H9 (cell line): Measurements from ENCODE around the gene KRT71. TPM values are rescaled to one million over a fixed set of nuclear protein-coding genes. Genes with fewer than 3 reads are reported as not detected.

Experiments used
- DNase-seq: peaks from one replicate; pipeline ENCODE4 v3.0.0-alpha.2; 2017
- H2AFZ ChIP-seq: one replicate; pipeline ENCODE4 v1.6.1; 2013; ENCODE audit warnings: mild to moderate bottlenecking, low read length, control low read depth, moderate library complexity
- H2AK5ac ChIP-seq: 2 replicates; pipeline ENCODE4 v1.6.1; 2013; ENCODE audit warnings: low read length, control low read depth, mixed read lengths; ENCODE audit not compliant: insufficient read length
- H2BK120ac ChIP-seq: one replicate; pipeline ENCODE4 v1.6.1; 2013; ENCODE audit warnings: low read depth, mild to moderate bottlenecking, low read length, control low read depth, inconsistent platforms; ENCODE audit not compliant: poor library complexity, severe bottlenecking
- H2BK12ac ChIP-seq: 2 replicates; pipeline ENCODE4 v1.6.1; 2013; ENCODE audit warnings: low read length, control low read depth, mixed read lengths, low read depth; ENCODE audit not compliant: insufficient read length
- H2BK15ac ChIP-seq: 2 replicates; pipeline ENCODE4 v1.6.1; 2013; ENCODE audit warnings: low read depth, low read length, control low read depth
- H2BK20ac ChIP-seq: one replicate; pipeline ENCODE4 v1.6.1; 2013; ENCODE audit warnings: low read depth, mild to moderate bottlenecking, low read length, control low read depth, inconsistent platforms; ENCODE audit not compliant: poor library complexity, severe bottlenecking
- H2BK5ac ChIP-seq: 2 replicates; pipeline ENCODE4 v1.6.1; 2013; ENCODE audit warnings: low read length, control low read depth, mixed read lengths; ENCODE audit not compliant: insufficient read length
- H3K14ac ChIP-seq: 2 replicates; pipeline ENCODE4 v1.6.1; 2013; ENCODE audit warnings: low read length, control low read depth; ENCODE audit not compliant: insufficient read depth
- H3K18ac ChIP-seq: 2 replicates; pipeline ENCODE4 v1.6.1; 2013; ENCODE audit warnings: low read depth, mild to moderate bottlenecking, mixed read lengths, low read length, control low read depth; ENCODE audit not compliant: insufficient read length
- H3K23ac ChIP-seq: 2 replicates; pipeline ENCODE4 v1.6.1; 2013; ENCODE audit warnings: low read length, control low read depth, mixed read lengths, low read depth; ENCODE audit not compliant: insufficient read length
- H3K23me2 ChIP-seq: 2 replicates; pipeline ENCODE4 v1.6.1; 2013; ENCODE audit warnings: low read depth, mild to moderate bottlenecking, mixed read lengths, low read length, control low read depth; ENCODE audit not compliant: insufficient read length, poor library complexity, severe bottlenecking
- H3K27ac ChIP-seq: 2 replicates; pipeline ENCODE4 v1.5.1; 2013; ENCODE audit warnings: low read length, control low read depth, mixed read lengths, low read depth; ENCODE audit not compliant: insufficient read length
- H3K27me3 ChIP-seq: 2 replicates; pipeline ENCODE4 v1.6.1; 2013; ENCODE audit warnings: low read length, control low read depth, inconsistent platforms; ENCODE audit not compliant: insufficient read depth
- H3K4ac ChIP-seq: 2 replicates; pipeline ENCODE4 v1.6.1; 2013; ENCODE audit warnings: low read depth, mild to moderate bottlenecking, control low read depth, inconsistent platforms, low read length, moderate library complexity
- H3K4me1 ChIP-seq: 2 replicates; pipeline ENCODE4 v1.6.1; 2013; ENCODE audit warnings: low read length, control low read depth, inconsistent platforms; ENCODE audit not compliant: insufficient read depth
- H3K4me2 ChIP-seq: 2 replicates; pipeline ENCODE4 v1.6.1; 2013; ENCODE audit warnings: low read length, control low read depth, mixed read lengths; ENCODE audit not compliant: insufficient read length, insufficient read depth
- H3K56ac ChIP-seq: 2 replicates; pipeline ENCODE4 v1.6.1; 2013; ENCODE audit warnings: low read depth, mild to moderate bottlenecking, mixed read lengths, low read length, control low read depth; ENCODE audit not compliant: insufficient read length
- H3K79me1 ChIP-seq: 2 replicates; pipeline ENCODE4 v1.6.1; 2013; ENCODE audit warnings: low read depth, mild to moderate bottlenecking, moderate library complexity, low read length, control low read depth, inconsistent platforms; ENCODE audit not compliant: insufficient read depth, poor library complexity, severe bottlenecking
- H3K79me2 ChIP-seq: 2 replicates; pipeline ENCODE4 v1.6.1; 2013; ENCODE audit warnings: low read length, control low read depth, inconsistent platforms; ENCODE audit not compliant: insufficient read depth
- H3K9ac ChIP-seq: 2 replicates; pipeline ENCODE4 v1.6.1; 2013; ENCODE audit warnings: low read length, control low read depth, mixed read lengths; ENCODE audit not compliant: insufficient read length; ENCODE audit errors: extremely low read depth
- H3K9me3 ChIP-seq: one replicate; pipeline ENCODE4 v1.6.1; 2013; ENCODE audit warnings: low read depth, low read length, inconsistent platforms; ENCODE audit not compliant: control insufficient read depth
- H3T11ph ChIP-seq: one replicate; pipeline ENCODE4 v1.6.1; 2013; ENCODE audit warnings: mild to moderate bottlenecking, low read length, control low read depth, inconsistent platforms
- H4K20me1 ChIP-seq: one replicate; pipeline ENCODE4 v1.6.1; 2013; ENCODE audit not compliant: control insufficient read depth, insufficient read length, insufficient read depth
- H4K5ac ChIP-seq: 2 replicates; pipeline ENCODE4 v1.6.1; 2013; ENCODE audit warnings: low read depth, mild to moderate bottlenecking, mixed read lengths, low read length, control low read depth; ENCODE audit not compliant: insufficient read length
- H4K8ac ChIP-seq: replicated peaks from 2 replicates; pipeline ENCODE4 v1.6.1; 2013; ENCODE audit warnings: low read length, control low read depth, mixed read lengths, low read depth; ENCODE audit not compliant: insufficient read length
- H4K91ac ChIP-seq: 2 replicates; pipeline ENCODE4 v1.6.1; 2013; ENCODE audit warnings: low read depth, mild to moderate bottlenecking, moderate library complexity, mixed read lengths, low read length, control low read depth; ENCODE audit not compliant: insufficient read length
- H3K27ac Mint-ChIP-seq, 3 experiments: 2 replicates in 2 of 3; 3 replicates in 1 of 3; pipeline ENCODE4 v1.8.0; 2020 to 2021; ENCODE audit warnings: mixed read lengths in 3 of 3, mild to moderate bottlenecking in 1 of 3, moderate library complexity in 1 of 3
- H3K27me3 Mint-ChIP-seq: 2 replicates; pipeline ENCODE4 v1.8.0; 2021; ENCODE audit warnings: low read depth, mild to moderate bottlenecking, moderate library complexity, mixed read lengths
- H3K36me3 Mint-ChIP-seq, 3 experiments: 2 replicates in 2 of 3; 3 replicates in 1 of 3; pipeline ENCODE4 v1.8.0; 2020 to 2021; ENCODE audit warnings: low read depth in 3 of 3, mixed read lengths in 3 of 3; ENCODE audit not compliant: insufficient read depth in 1 of 3
- H3K4me1 Mint-ChIP-seq, 2 experiments: 2 replicates each; pipeline ENCODE4 v1.8.0; 2020; ENCODE audit warnings: mixed read lengths in 2 of 2
- H3K4me3 Mint-ChIP-seq, 2 experiments: 2 replicates in 1 of 2; 3 replicates in 1 of 2; pipeline ENCODE4 v1.8.0; 2020 to 2021; ENCODE audit warnings: mild to moderate bottlenecking in 2 of 2, mixed read lengths in 2 of 2, moderate library complexity in 1 of 2
- H3K9me3 Mint-ChIP-seq, 2 experiments: 2 replicates in 1 of 2; 3 replicates in 1 of 2; pipeline ENCODE4 v1.8.0; 2020; ENCODE audit warnings: mild to moderate bottlenecking in 2 of 2, mixed read lengths in 2 of 2, moderate library complexity in 1 of 2
- WGBS: extraction: QIAGEN DNeasy Blood & Tissue Kit; methylation state at CpG from one replicate; pipeline ENCODE4 v1.1.7; 2013; ENCODE audit warnings: missing lambda C conversion rate, low lambda C conversion rate, mixed read lengths; ENCODE audit not compliant: insufficient read length; ENCODE audit errors: extremely low coverage; 5-methylcytosine and 5-hydroxymethylcytosine counted together
- total RNA-seq: library from RNA; stranded (reverse); gene quantifications from 2 replicates; pipeline ENCODE4 v1.2.1, GENCODE V29; 2021
- TF ChIP-seq, protein P1 (sequence below): fragments of 200-600 bp; sonication (generic); conservative IDR thresholded peaks from 3 replicates; pipeline ENCODE4 v1.8.0; 2021; ENCODE audit warnings: antibody characterized with exemption, mild to moderate bottlenecking

KRT71 gene
- total RNA-seq, 1 experiment from 2014 or later: not detected

DNA sequence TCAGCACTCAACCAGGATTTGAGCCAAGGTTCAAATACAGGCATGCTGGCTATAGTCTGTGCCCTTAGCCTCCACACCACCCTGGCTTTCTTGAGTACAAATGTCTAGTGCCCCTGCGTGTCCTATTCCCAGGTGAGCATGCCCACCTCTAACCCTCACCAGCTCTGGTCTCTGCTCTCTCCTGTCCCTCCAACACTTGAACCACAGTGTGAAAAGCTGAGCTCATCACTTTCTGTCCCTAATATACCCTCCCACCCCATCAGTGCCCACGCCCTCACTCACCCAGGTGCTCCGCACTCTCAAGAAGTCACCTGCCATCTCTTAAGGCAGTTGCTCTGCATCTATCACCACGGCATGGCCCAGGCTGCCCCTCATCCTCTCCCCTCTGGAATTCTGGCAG, 7.0 kb upstream of the KRT71 start:
- Histone ChIP-seq H3K79me1 (no peaks in the 10 kb centered on the region), H2AFZ (no peak overlapping the region), H3K27ac (no peak overlapping the region), H2BK20ac (no peak overlapping the region), H2BK15ac (no peak overlapping the region), H3K18ac (no peak overlapping the region), H3K9me3 (no peaks in the 10 kb centered on the region), H2BK120ac (no peak overlapping the region), H3K79me2 (no peaks in the 10 kb centered on the region), H2BK5ac (no peak overlapping the region), H2BK12ac (no peak overlapping the region), H3K27me3 (no peaks in the 10 kb centered on the region), H3T11ph (no peak overlapping the region), H3K4me1 (no peaks in the 10 kb centered on the region), H4K8ac (no peak overlapping the region), H3K4me2 (no peak overlapping the region), H3K9ac (no peak overlapping the region), H3K23ac (no peak overlapping the region), H2AK5ac (no peak overlapping the region), H3K4ac (no peak overlapping the region), H3K23me2 (no peaks in the 10 kb centered on the region), H4K5ac (no peak overlapping the region), H3K56ac (no peak overlapping the region), H3K14ac (no peak overlapping the region), H4K91ac (no peak overlapping the region), H4K20me1 (no peaks in the 10 kb centered on the region)
- Mint-ChIP-seq H3K4me3 (no peak overlapping the region), H3K27me3 (peaks cover 31% of the 10 kb centered on the region), H3K36me3 (no peaks in the 10 kb centered on the region), H3K4me1 (no peaks in the 10 kb centered on the region), H3K27ac (no peak overlapping the region; a peak in 1 of 7 replicates), H3K9me3 (no peaks in the 10 kb centered on the region)
- TF ChIP-seq, protein P1, sequence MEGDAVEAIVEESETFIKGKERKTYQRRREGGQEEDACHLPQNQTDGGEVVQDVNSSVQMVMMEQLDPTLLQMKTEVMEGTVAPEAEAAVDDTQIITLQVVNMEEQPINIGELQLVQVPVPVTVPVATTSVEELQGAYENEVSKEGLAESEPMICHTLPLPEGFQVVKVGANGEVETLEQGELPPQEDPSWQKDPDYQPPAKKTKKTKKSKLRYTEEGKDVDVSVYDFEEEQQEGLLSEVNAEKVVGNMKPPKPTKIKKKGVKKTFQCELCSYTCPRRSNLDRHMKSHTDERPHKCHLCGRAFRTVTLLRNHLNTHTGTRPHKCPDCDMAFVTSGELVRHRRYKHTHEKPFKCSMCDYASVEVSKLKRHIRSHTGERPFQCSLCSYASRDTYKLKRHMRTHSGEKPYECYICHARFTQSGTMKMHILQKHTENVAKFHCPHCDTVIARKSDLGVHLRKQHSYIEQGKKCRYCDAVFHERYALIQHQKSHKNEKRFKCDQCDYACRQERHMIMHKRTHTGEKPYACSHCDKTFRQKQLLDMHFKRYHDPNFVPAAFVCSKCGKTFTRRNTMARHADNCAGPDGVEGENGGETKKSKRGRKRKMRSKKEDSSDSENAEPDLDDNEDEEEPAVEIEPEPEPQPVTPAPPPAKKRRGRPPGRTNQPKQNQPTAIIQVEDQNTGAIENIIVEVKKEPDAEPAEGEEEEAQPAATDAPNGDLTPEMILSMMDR: no peak
- no CpG with 5 or more reads among the region's 4 CpGs for WGBS
- DNase-seq: no peak
